ENCODE measurements around the gene CT45A8.
"Not testable (repeated sequence)": the region's sequence is repeated elsewhere in the genome, so short reads cannot be mapped to it uniquely, and the experiment has no call there.

CT45A8 gene, protein sequence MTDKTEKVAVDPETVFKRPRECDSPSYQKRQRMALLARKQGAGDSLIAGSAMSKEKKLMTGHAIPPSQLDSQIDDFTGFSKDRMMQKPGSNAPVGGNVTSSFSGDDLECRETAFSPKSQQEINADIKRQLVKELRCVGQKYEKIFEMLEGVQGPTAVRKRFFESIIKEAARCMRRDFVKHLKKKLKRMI
- long read RNA-seq, result 0 reads

GRCh38 chrX:135854438-135854837, at the start of gene CT45A8:
Gene CT45A8, minus strand, starts transcription at chrX:135854538. Its CDS starts 3,755 bp downstream, at chrX:135850783.
- H3K27ac ChIP-seq (replicated peaks); H3K27me3 ChIP-seq (ENCODE audit: insufficient read depth, poor library complexity, severe bottlenecking); DNase-seq (ENCODE audit: low read depth in 1 of 2, low spot score in 1 of 2); H3K4me3 ChIP-seq (replicated peaks; ENCODE audit: insufficient read depth, low read length): not testable (repeated sequence)

DNA sequence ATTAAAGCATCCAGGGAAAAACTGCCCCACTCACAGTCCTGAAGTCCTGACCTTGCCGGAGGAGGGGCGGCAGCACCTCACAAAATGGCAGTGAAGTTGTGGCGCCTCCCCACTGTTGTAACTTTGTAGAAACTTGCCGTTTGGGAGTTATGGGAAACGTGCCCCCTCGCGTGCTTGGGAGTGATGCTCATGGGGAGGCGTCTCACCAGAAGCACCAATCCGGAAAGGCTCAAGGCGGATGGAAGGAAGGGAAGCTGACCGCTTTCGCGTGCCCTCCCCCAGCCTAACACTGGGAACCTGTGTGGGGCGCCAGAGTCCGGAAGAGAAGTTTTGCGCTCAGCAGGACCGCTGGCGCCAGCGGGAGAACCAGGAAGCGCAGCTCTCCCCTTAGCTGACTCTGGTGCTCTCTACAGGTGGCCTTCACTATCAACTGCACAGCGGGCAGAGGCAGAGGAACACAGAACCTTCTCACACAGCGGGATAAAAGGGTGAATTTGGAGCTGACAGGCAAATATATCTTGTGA, 39.0 kb upstream of the CT45A8 start, which contains the start of the genes CT45A10 and SAGE1:
Gene CT45A10, minus strand, starts transcription at position 151 of the 524 bp plus-strand sequence. CDS start 8,100 bp downstream, outside the sequence.
Gene SAGE1, plus strand, starts transcription at position 423 of the 524 bp plus-strand sequence. CDS start 2,527 bp downstream, outside the sequence.
- H3K27me3 ChIP-seq (ENCODE audit: insufficient read depth, poor library complexity, severe bottlenecking), result no peaks in the 10 kb centered on the region
- H3K4me3 ChIP-seq (replicated peaks; ENCODE audit: insufficient read depth, low read length), result no peak within 1 kb of the TSS
- no peak within 1 kb of the TSS for H3K27ac ChIP-seq (replicated peaks)
- TF ChIP-seq SPI1 (IDR thresholded peaks at IDR 0.05; ENCODE audit: borderline replicate concordance, low read depth), result no peak
- no peak for TF ChIP-seq POLR2AphosphoS5 (IDR thresholded peaks at IDR 0.05; ENCODE audit: low read depth)
- TF ChIP-seq, protein P1, sequence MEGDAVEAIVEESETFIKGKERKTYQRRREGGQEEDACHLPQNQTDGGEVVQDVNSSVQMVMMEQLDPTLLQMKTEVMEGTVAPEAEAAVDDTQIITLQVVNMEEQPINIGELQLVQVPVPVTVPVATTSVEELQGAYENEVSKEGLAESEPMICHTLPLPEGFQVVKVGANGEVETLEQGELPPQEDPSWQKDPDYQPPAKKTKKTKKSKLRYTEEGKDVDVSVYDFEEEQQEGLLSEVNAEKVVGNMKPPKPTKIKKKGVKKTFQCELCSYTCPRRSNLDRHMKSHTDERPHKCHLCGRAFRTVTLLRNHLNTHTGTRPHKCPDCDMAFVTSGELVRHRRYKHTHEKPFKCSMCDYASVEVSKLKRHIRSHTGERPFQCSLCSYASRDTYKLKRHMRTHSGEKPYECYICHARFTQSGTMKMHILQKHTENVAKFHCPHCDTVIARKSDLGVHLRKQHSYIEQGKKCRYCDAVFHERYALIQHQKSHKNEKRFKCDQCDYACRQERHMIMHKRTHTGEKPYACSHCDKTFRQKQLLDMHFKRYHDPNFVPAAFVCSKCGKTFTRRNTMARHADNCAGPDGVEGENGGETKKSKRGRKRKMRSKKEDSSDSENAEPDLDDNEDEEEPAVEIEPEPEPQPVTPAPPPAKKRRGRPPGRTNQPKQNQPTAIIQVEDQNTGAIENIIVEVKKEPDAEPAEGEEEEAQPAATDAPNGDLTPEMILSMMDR (IDR thresholded peaks at IDR 0.05; ENCODE audit: insufficient read depth, low read length), result no peak
- TF ChIP-seq GABPA (IDR thresholded peaks at IDR 0.05; ENCODE audit: low read depth), result no peak
- TF ChIP-seq, protein P2, sequence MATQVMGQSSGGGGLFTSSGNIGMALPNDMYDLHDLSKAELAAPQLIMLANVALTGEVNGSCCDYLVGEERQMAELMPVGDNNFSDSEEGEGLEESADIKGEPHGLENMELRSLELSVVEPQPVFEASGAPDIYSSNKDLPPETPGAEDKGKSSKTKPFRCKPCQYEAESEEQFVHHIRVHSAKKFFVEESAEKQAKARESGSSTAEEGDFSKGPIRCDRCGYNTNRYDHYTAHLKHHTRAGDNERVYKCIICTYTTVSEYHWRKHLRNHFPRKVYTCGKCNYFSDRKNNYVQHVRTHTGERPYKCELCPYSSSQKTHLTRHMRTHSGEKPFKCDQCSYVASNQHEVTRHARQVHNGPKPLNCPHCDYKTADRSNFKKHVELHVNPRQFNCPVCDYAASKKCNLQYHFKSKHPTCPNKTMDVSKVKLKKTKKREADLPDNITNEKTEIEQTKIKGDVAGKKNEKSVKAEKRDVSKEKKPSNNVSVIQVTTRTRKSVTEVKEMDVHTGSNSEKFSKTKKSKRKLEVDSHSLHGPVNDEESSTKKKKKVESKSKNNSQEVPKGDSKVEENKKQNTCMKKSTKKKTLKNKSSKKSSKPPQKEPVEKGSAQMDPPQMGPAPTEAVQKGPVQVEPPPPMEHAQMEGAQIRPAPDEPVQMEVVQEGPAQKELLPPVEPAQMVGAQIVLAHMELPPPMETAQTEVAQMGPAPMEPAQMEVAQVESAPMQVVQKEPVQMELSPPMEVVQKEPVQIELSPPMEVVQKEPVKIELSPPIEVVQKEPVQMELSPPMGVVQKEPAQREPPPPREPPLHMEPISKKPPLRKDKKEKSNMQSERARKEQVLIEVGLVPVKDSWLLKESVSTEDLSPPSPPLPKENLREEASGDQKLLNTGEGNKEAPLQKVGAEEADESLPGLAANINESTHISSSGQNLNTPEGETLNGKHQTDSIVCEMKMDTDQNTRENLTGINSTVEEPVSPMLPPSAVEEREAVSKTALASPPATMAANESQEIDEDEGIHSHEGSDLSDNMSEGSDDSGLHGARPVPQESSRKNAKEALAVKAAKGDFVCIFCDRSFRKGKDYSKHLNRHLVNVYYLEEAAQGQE (IDR thresholded peaks at IDR 0.05; ENCODE audit: insufficient replicate concordance, low read depth), result no peak
- no peak for DNase-seq (ENCODE audit: low read depth in 1 of 2, low spot score in 1 of 2)

GRCh38 chrX:135892781-135893180, 38.4 kb upstream of the CT45A8 start:
- H3K27ac ChIP-seq (replicated peaks), result no peak overlapping the region

More at GRCh38 chrX:135892781-135893180, 38.4 kb upstream of the CT45A8 start:
- no peak for TF ChIP-seq SPI1 (IDR thresholded peaks at IDR 0.05; ENCODE audit: borderline replicate concordance, low read depth)
- TF ChIP-seq, protein P2 (IDR thresholded peaks at IDR 0.05; ENCODE audit: insufficient replicate concordance, low read depth), result no peak
- TF ChIP-seq, protein P1 (IDR thresholded peaks at IDR 0.05; ENCODE audit: insufficient read depth, low read length), result no peak
- TF ChIP-seq POLR2AphosphoS5 (IDR thresholded peaks at IDR 0.05; ENCODE audit: low read depth), result no peak
- TF ChIP-seq GABPA (IDR thresholded peaks at IDR 0.05; ENCODE audit: low read depth), result no peak
- no peaks in the 10 kb centered on the region for H3K27me3 ChIP-seq (ENCODE audit: insufficient read depth, poor library complexity, severe bottlenecking)
- H3K4me3 ChIP-seq (replicated peaks; ENCODE audit: insufficient read depth, low read length), result no peak overlapping the region
- DNase-seq (ENCODE audit: low read depth in 1 of 2, low spot score in 1 of 2), result no peak
